OCI-LY3 (cell line): ENCODE data around the gene ARHGAP12.
A peak's percentile ranks its signal among the peaks of the same experiment; 100 is the strongest.

Source experiments
- H2AFZ ChIP-seq: fragments of 200-600, 300-600 bp; shearing (Covaris generic); 2 replicates; pipeline ENCODE4 v1.6.0; 2014; ENCODE audit warnings: antibody characterized with exemption, low read depth, low read length
- H3K27ac ChIP-seq: fragments of 200-600, 300-600 bp; sonication (generic); 2 replicates; pipeline ENCODE4 v1.5.1; 2014; ENCODE audit warnings: mild to moderate bottlenecking, low read length, moderate library complexity, mixed read lengths
- H3K27me3 ChIP-seq: fragments of 200-600, 300-600 bp; sonication (generic); 2 replicates; pipeline ENCODE4 v1.6.1; 2014; ENCODE audit warnings: low read depth, low read length, mixed read lengths
- H3K36me3 ChIP-seq: fragments of 200-600, 300-600 bp; sonication (generic); replicated peaks from 2 replicates; pipeline ENCODE3; 2014; ENCODE audit warnings: low read depth, low read length, mixed read lengths
- H3K4me1 ChIP-seq: fragments of 300-600, 200-600 bp; sonication (generic); 2 replicates; pipeline ENCODE4 v1.6.1; 2014; ENCODE audit warnings: low read length, mixed read lengths
- H3K4me2 ChIP-seq: fragments of 200-600, 300-600 bp; sonication (generic); 2 replicates; pipeline ENCODE4 v1.6.1; 2014; ENCODE audit warnings: low read length, mixed read lengths
- H3K4me3 ChIP-seq: fragments of 300-600, 200-600 bp; sonication (generic); 2 replicates; pipeline ENCODE4 v1.5.1; 2014; ENCODE audit warnings: antibody characterized with exemption, mild to moderate bottlenecking, low read length, moderate library complexity
- H3K79me2 ChIP-seq: fragments of 300-600, 200-600 bp; shearing (Covaris generic); 2 replicates; pipeline ENCODE4 v1.6.1; 2014; ENCODE audit warnings: mild to moderate bottlenecking, low read length, mixed read lengths
- H3K9ac ChIP-seq: fragments of 300-600, 200-600 bp; shearing (Covaris generic); 2 replicates; pipeline ENCODE4 v1.6.0; 2014; ENCODE audit warnings: mild to moderate bottlenecking, low read length, moderate library complexity
- H3K9me3 ChIP-seq: fragments of 200-600, 300-600 bp; shearing (Covaris generic); 2 replicates; pipeline ENCODE4 v1.6.1; 2014; ENCODE audit warnings: low read length, mixed read lengths; ENCODE audit not compliant: insufficient read depth
- H4K20me1 ChIP-seq: fragments of 200-600, 300-600 bp; sonication (generic); 2 replicates; pipeline ENCODE4 v1.6.1; 2016; ENCODE audit warnings: low read length, mixed read lengths; ENCODE audit not compliant: insufficient read depth
- EZH2phosphoT487 ChIP-seq: fragments of 200-600 bp; shearing (Covaris generic); IDR thresholded peaks from 2 replicates; pipeline ENCODE4 v1.6.1; 2018; ENCODE audit warnings: antibody characterized with exemption, mixed run types, low read depth
- TF ChIP-seq, protein P1 (sequence below): fragments of 200-600, 300-600 bp; sonication (generic); IDR thresholded peaks from 2 replicates; pipeline ENCODE4 v1.5.1; 2014; ENCODE audit warnings: antibody characterized with exemption, low read length, low read depth

ARHGAP12 gene

DNA sequence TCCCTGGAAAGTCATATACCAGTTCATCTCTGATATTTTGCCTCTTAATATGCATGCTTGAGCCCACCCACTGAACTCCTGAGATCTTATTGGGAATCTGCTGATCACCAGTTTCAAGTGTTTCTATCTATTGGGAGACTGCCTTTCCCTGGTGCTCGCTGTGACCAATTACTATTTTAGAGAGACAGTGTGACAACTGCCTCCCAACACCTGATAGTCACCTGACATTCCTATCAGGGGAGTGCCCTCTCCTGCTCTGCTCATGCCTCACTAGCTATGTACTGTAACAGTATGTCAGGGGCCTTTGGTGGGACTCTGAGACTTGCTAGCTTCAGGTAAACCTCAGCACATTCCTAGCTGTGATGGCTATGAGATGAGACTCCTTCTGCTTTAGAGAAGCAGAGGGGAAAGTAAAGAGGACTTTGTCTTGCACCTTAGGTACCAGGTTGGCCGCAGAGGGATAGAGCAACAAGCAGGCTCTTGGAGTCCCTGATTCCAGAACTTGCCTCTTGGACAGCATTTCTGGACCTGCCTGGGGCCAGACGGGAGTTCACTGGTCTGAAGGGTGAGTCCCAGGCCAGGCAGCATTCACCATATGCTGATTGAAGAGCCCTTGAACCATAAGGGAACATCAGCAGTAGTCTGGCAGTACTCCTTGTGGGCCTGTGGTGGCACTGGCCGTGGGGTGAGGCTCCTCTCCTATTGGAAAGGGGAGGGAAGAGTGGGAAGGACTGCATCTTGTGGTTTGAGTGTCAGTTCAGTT lies 34.4 kb upstream of the ARHGAP12 start:
- no peak overlapping the region for H3K4me2 ChIP-seq
- H3K9ac ChIP-seq: no peak overlapping the region
- H3K27me3 ChIP-seq: no peaks in the 10 kb centered on the region
- H3K79me2 ChIP-seq: no peaks in the 10 kb centered on the region
- H3K36me3 ChIP-seq: no peaks in the 10 kb centered on the region
- peaks cover 8% of the 10 kb centered on the region; the same call in 1 of the 2 replicates for H3K4me1 ChIP-seq
- H3K9me3 ChIP-seq: no peaks in the 10 kb centered on the region
- no peak overlapping the region for H2AFZ ChIP-seq
- H4K20me1 ChIP-seq: no peaks in the 10 kb centered on the region
- H3K4me3 ChIP-seq: no peak overlapping the region
- H3K27ac ChIP-seq: no peak overlapping the region
- TF ChIP-seq, protein P1, sequence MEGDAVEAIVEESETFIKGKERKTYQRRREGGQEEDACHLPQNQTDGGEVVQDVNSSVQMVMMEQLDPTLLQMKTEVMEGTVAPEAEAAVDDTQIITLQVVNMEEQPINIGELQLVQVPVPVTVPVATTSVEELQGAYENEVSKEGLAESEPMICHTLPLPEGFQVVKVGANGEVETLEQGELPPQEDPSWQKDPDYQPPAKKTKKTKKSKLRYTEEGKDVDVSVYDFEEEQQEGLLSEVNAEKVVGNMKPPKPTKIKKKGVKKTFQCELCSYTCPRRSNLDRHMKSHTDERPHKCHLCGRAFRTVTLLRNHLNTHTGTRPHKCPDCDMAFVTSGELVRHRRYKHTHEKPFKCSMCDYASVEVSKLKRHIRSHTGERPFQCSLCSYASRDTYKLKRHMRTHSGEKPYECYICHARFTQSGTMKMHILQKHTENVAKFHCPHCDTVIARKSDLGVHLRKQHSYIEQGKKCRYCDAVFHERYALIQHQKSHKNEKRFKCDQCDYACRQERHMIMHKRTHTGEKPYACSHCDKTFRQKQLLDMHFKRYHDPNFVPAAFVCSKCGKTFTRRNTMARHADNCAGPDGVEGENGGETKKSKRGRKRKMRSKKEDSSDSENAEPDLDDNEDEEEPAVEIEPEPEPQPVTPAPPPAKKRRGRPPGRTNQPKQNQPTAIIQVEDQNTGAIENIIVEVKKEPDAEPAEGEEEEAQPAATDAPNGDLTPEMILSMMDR: no peak
- TF ChIP-seq EZH2phosphoT487: no peak

DNA sequence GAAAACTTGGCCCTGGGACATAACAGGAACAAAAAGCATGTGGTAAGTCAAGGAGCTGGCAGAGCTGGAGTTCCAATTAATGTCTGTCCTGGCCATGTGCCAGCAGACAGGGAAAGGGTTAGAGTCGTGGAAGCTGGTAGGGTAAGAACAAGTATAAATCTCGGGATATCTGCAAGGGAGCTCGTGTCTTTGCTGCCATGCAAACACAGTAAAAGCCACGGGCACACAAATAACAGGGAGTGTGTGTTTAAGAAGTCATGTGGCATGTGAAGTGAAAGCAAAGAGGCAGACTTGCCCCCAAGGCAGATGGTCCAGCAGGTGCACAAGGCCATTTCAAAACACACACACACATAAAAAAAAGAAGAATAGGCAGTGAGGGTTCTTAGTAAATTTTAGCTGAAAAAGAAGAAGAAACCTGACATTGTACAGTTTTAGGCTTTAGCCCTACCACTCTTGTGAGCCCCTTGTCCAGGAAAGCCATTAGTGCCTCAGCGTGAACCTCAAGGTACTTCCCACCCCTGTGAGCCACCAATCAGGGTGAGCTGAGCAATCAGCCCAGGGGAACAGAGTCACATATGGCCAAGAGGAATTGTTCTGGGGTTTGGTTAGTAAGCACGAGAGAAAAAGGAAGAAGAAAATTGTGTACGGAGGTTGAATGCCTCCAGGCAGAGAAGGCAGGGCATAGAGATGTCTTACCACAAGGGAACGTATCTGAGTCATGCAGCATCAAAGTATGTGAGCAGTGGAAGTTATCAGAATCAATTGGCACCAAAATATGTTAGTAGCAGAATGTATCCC lies 32.8 kb upstream of the ARHGAP12 start:
- Histone ChIP-seq H3K9ac (no peak overlapping the region), H2AFZ (no peak overlapping the region), H3K36me3 (no peaks in the 10 kb centered on the region), H3K27ac (peak overlapping the region; percentile 26; the same call in 1 of the 2 replicates), H3K79me2 (no peaks in the 10 kb centered on the region), H3K4me3 (peak overlapping the region; percentile 35; the same call in 1 of the 2 replicates), H3K27me3 (no peaks in the 10 kb centered on the region), H4K20me1 (no peaks in the 10 kb centered on the region), H3K9me3 (no peaks in the 10 kb centered on the region), H3K4me2 (peak overlapping the region; percentile 54), H3K4me1 (peaks cover 8% of the 10 kb centered on the region; the same call in 1 of the 2 replicates)
- no peak for TF ChIP-seq EZH2phosphoT487
- TF ChIP-seq, protein P1: no peak

DNA sequence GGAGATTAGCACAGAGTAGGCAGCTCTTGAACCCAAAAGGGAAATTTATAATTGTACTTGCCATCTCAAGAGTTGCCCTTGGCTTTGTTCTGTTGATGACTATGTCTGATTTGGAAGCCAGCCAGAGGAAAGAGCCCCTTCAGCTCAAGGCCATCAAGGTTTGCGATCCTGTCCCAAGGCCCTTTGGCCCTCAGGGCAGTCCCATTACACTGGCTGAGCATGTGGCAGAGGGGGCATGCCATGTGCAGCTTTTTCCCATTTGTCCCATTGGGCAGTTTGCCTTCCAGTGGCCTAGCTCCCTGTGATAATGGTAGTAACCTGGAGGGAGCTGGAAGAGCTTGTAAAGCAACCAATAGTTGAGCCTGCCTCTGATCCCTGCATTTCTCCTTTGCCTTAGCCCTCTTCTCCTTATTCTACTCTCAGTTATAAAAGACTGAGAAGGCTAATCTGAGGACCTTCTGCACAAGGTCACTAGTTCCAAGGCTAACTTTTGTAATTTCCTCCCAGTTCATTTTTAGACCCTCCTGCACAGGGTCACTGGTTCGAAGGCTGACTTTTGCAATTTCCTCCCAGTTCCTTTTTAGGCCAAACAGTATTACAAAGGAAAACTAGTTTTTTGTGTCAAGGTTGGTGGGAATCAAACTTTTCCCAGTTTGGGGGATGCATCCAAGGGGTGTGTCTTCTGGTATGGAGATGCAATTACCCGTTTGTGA lies 31.0 kb upstream of the ARHGAP12 start:
- Histone ChIP-seq H4K20me1 (no peaks in the 10 kb centered on the region), H3K9ac (no peak overlapping the region), H2AFZ (no peak overlapping the region), H3K4me2 (no peak overlapping the region), H3K9me3 (no peaks in the 10 kb centered on the region), H3K79me2 (no peaks in the 10 kb centered on the region), H3K27me3 (no peaks in the 10 kb centered on the region), H3K4me3 (no peak overlapping the region), H3K36me3 (no peaks in the 10 kb centered on the region), H3K4me1 (peaks cover 8% of the 10 kb centered on the region; the same call in 1 of the 2 replicates), H3K27ac (no peak overlapping the region)
- no peak for TF ChIP-seq EZH2phosphoT487
- TF ChIP-seq, protein P1: no peak

DNA sequence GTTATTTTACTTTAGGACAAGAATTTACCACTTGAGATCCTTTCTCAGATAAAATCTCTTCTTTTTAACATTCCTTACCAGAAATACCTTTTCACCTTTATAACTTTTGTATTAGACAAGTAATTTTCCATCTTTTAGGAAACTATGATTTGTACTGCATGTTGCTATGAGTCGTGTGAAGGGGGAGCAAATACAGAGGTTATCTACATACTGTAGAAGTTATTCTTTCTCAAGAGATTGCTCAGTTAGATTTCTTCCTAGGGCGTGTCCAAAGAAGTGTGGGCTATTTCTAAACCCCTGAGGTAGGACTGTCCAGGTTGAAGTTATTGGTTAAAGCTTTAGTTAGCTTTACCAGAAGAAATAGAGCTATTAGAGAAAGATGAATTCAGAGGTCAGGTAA lies 30.2 kb upstream of the ARHGAP12 start:
- H3K4me1 ChIP-seq: peaks cover 8% of the 10 kb centered on the region; the same call in 1 of the 2 replicates
- no peak overlapping the region for H3K27ac ChIP-seq
- no peak overlapping the region for H3K4me3 ChIP-seq
- H3K27me3 ChIP-seq: no peaks in the 10 kb centered on the region
- H4K20me1 ChIP-seq: no peaks in the 10 kb centered on the region
- TF ChIP-seq EZH2phosphoT487: no peak
- TF ChIP-seq, protein P1: no peak
- H3K36me3 ChIP-seq: no peaks in the 10 kb centered on the region
- no peaks in the 10 kb centered on the region for H3K9me3 ChIP-seq
- H3K4me2 ChIP-seq: no peak overlapping the region
- H3K9ac ChIP-seq: no peak overlapping the region
- no peaks in the 10 kb centered on the region for H3K79me2 ChIP-seq
- no peak overlapping the region for H2AFZ ChIP-seq
